ENCODE measurements around the gene ANXA1.

ANXA1 gene

DNA sequence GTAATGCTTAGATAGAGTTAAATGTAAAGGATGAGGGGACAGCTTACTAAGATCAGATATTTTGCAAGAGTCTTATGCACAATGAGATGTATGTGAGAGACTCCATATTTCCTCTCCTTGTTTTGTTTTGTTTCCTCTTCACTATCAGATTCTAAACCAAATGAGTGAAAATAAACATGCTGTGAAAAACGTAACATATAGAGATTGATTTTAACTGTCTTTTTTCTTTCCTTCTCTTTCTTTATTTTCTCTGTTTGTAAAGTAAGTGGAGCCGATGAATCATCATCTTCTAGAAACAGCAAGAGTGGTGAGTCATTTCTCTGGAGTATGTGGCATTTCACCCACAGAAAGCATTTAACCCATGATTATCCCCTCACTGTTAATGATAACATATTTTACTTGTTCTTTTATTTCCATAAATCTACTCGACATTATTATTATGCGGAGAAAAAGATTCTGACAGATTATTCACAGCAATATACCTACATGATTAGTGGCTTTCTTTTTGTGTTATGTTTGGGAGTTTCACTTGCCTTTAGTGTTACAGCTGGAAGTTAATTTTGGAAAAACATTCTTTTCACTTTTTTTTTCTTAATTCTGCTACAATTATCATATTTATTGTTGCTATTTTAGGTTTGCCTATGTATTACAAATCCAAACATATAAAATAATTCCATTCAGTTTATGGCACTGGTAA, 2.1 kb upstream of the ANXA1 start:
- H3K27ac Mint-ChIP-seq: peak overlapping the region; percentile 87
- peaks cover 41% of the 10 kb centered on the region for H3K4me1 Mint-ChIP-seq (ENCODE audit: low read depth)

DNA sequence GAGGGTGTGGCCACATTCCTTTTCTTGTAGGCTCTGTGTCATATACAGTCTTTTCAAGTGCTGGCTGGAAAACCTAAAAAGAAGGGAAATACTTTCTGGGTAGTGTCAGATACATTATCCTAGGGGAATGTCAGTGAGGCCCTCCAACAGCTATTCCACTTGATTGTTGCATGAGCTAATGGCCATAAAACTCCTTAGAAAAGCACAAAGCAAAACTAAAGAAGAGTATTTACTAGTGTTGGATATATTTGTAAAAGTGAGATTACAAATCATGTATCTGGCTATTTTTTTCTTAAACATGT, 829 bp downstream of the ANXA1 start:
- H3K27me3 Mint-ChIP-seq: no peaks in the 10 kb centered on the region
- H3K4me3 Mint-ChIP-seq: peak overlapping the region; percentile 77
- H3K4me1 Mint-ChIP-seq (ENCODE audit: low read depth): peaks cover 47% of the 10 kb centered on the region
- H3K36me3 Mint-ChIP-seq (ENCODE audit: low read depth): peaks cover 30% of the 10 kb centered on the region
- intact Hi-C loops (cut with micrococcal nuclease): loop anchor here (5.0 to 10.0 kb wide), 2 partner anchors 848 to 1935 kb away; partner anchors contain the start of genes NMRK1 and OSTF1
- no peaks in the 10 kb centered on the region for H3K9me3 Mint-ChIP-seq
- peak overlapping the region; percentile 82 for H3K27ac Mint-ChIP-seq

More for the DNA sequence above, 2.1 kb upstream of the ANXA1 start:
- peaks cover 10% of the 10 kb centered on the region for H3K36me3 Mint-ChIP-seq (ENCODE audit: low read depth)
- intact Hi-C loops (cut with micrococcal nuclease): loop anchor here (5.0 to 10.0 kb wide), 2 partner anchors 845 to 1938 kb away; partner anchors contain the start of genes NMRK1 and OSTF1
- H3K4me3 Mint-ChIP-seq: peak overlapping the region; percentile 31
- no peaks in the 10 kb centered on the region for H3K9me3 Mint-ChIP-seq
- no peaks in the 10 kb centered on the region for H3K27me3 Mint-ChIP-seq

DNA sequence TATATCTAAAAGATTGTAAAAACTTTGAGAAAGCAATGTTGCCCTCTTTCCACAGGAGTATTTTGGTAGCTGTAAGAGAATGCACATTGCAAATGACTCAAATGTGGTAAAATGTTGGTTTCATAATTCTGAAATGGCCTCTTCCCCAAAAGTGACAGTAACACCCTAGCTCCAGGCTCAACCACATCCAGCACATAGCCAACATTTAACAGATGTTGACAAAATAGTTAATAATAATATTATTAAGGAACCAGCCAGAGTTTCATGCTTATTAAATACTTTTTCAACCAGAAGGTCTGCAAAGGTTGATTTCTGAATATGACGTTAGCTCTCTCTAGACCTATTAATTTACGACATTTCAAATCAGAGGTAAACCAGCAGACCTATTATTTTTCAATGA, 1.3 kb downstream of the ANXA1 start:
- Mint-ChIP-seq H3K36me3 (ENCODE audit: low read depth) (peaks cover 33% of the 10 kb centered on the region), H3K9me3 (no peaks in the 10 kb centered on the region), H3K27ac (peak overlapping the region; percentile 82), H3K4me1 (ENCODE audit: low read depth) (peaks cover 48% of the 10 kb centered on the region), H3K4me3 (peak overlapping the region; percentile 77), H3K27me3 (no peaks in the 10 kb centered on the region)
- intact Hi-C loops (cut with micrococcal nuclease): loop anchor here (5.0 to 10.0 kb wide), 2 partner anchors 848 to 1934 kb away; partner anchors contain the start of genes NMRK1 and OSTF1

DNA sequence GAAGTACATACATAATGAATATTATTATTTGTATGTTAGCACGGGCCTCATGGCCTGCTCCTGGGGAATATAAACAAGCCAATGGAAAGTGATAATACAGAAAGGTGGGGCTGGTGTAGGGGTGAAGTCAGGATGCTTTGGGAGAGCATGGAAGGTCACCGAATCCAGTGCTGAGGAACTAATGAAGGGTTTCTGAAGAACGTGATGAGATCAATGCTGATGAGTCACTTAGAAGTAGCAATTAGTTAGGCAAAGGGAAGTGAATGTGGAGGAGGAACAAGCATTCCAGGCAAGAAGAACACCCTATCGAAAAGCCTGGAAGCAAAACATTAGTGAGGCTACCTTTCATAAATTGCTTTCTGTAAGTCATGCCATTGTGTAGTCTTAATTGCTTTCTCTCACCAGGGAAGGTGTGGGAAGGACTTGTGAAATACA, 2.1 kb downstream of the ANXA1 start:
- H3K36me3 Mint-ChIP-seq (ENCODE audit: low read depth): peaks cover 42% of the 10 kb centered on the region
- peaks cover 49% of the 10 kb centered on the region for H3K4me1 Mint-ChIP-seq (ENCODE audit: low read depth)
- peak overlapping the region; percentile 93 for H3K4me3 Mint-ChIP-seq

DNA sequence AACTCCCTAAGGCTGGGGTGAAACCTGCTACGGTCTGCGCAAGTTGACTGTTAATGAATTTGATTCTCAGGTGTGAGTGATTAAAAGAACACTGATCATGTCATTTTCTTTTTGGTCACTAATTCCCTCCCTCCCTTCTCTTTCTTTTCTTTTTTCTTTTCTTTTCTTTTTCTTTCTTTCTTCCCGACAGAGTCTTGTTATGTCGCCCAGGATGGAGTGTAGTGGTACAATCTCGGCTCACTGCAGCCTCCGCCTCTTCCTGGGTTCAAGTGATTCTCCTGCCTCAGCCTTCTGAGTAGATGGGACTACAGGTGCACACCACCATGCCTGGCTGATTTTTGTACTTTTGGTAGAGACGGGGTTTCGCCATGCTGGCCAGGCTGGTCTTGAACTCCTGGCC, 2.6 kb downstream of the ANXA1 start:
- H3K4me3 Mint-ChIP-seq: peak overlapping the region; percentile 93
- H3K27ac Mint-ChIP-seq: peak overlapping the region; percentile 82
- H3K36me3 Mint-ChIP-seq (ENCODE audit: low read depth): peaks cover 46% of the 10 kb centered on the region
- no peaks in the 10 kb centered on the region for H3K9me3 Mint-ChIP-seq
- no peaks in the 10 kb centered on the region for H3K27me3 Mint-ChIP-seq
- intact Hi-C loops (cut with micrococcal nuclease): loop anchor here (5.0 to 10.0 kb wide), 2 partner anchors 849 to 1933 kb away; partner anchors contain the start of genes NMRK1 and OSTF1
- H3K4me1 Mint-ChIP-seq (ENCODE audit: low read depth): peaks cover 45% of the 10 kb centered on the region

More for the DNA sequence above, 2.1 kb downstream of the ANXA1 start:
- Mint-ChIP-seq H3K27ac (peak overlapping the region; percentile 82), H3K9me3 (no peaks in the 10 kb centered on the region), H3K27me3 (no peaks in the 10 kb centered on the region)
- intact Hi-C loops (cut with micrococcal nuclease): loop anchor here (5.0 to 10.0 kb wide), 2 partner anchors 849 to 1933 kb away; partner anchors contain the start of genes NMRK1 and OSTF1

DNA sequence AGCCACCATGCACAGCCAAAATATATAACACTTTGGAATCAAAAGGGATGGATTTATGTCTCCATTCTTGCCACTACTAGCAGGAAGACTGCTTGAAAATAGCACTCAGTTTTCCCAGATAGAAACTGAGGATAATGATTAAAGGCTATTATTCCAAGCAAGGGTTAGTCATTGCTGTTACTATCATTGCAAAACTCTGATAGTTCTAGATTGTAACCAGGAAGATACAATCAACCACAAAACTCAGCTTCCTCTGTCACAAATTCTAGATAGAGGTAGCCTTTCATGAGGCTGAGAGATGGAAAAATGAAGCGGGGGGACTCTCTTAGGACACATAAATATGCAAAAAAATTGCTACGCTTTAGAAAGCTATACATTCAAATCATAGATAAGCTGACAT, 3.1 kb downstream of the ANXA1 start:
- intact Hi-C loops (cut with micrococcal nuclease): loop anchor here (5.0 to 10.0 kb wide), 2 partner anchors 850 to 1933 kb away; partner anchors contain the start of genes NMRK1 and OSTF1
- peak overlapping the region; percentile 93 for H3K4me3 Mint-ChIP-seq
- no peaks in the 10 kb centered on the region for H3K27me3 Mint-ChIP-seq
- peak overlapping the region; percentile 82 for H3K27ac Mint-ChIP-seq
- peaks cover 40% of the 10 kb centered on the region for H3K4me1 Mint-ChIP-seq (ENCODE audit: low read depth)
- no peaks in the 10 kb centered on the region for H3K9me3 Mint-ChIP-seq
- H3K36me3 Mint-ChIP-seq (ENCODE audit: low read depth): peaks cover 50% of the 10 kb centered on the region

DNA sequence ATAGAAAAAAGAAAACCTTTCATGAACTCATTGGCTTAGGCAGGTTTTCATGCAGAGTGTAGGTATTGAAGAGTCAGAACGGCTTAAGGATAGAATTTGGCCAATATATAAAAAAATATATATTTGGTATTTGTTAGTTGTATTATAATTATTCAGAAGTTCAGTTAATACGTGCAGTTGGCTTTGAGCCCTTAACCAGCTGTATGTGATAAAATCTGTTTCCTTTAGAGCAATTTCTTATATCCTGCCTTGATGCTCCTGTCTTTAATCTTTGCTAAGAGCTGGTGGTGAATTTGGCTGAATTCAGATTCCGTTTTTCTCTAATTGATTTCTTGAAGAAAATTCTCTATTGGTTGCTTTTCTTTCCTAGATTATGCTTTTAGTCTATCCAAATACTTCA, 3.7 kb downstream of the ANXA1 start:
- peaks cover 56% of the 10 kb centered on the region for H3K36me3 Mint-ChIP-seq (ENCODE audit: low read depth)
- H3K4me1 Mint-ChIP-seq (ENCODE audit: low read depth): peaks cover 40% of the 10 kb centered on the region
- intact Hi-C loops (cut with micrococcal nuclease): loop anchor here (10.0 kb wide), 1 partner anchor 851 kb away; no protein-coding TSS in a partner anchor
- H3K9me3 Mint-ChIP-seq: no peaks in the 10 kb centered on the region
- peak overlapping the region; percentile 37 for H3K4me3 Mint-ChIP-seq
- no peak overlapping the region for H3K27ac Mint-ChIP-seq
- H3K27me3 Mint-ChIP-seq: no peaks in the 10 kb centered on the region

DNA sequence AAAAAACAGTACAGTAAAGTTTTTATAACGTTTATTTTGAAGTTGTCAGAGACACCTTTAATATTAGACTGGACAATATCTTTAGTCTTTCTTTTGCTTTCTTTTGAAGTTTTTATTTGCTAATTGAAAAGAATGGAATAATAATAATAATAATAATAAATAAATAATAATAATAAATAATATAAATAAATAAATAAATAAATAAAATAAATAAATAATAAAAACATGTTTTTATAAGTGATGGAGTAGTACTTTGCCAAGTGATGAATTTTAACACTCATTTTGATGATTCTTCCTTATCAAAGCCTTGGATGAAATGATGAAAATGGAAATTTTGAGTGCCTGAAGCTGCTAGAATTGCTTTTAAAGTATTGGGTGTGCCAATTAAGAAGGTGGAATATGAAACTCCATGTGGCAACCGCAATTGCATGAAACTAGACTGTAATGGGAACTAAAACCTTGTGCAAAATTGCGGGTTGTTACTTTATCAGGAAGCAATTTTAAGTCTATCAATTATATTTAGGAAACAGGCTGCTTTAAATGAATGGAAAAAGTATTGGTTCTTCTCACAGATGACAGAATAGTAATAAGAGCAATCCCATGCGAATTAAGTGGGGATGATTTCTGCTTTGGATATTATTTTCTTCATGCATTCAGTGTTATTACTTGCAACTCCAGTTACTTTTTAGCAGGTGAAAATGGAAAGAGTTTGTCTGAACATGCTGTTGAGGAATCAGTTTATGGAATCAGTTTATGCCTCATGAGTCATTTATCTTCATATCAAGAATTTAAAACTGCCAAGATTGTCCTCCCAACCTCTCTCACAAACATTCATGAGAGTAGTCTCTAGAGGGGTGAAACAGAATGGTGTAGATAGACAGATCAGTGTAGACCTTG, 4.6 kb downstream of the ANXA1 start:
- Mint-ChIP-seq H3K4me1 (ENCODE audit: low read depth) (peaks cover 40% of the 10 kb centered on the region), H3K4me3 (peak overlapping the region; percentile 40), H3K9me3 (no peaks in the 10 kb centered on the region), H3K27ac (no peak overlapping the region), H3K27me3 (no peaks in the 10 kb centered on the region), H3K36me3 (ENCODE audit: low read depth) (peaks cover 65% of the 10 kb centered on the region)
- intact Hi-C loops (cut with micrococcal nuclease): loop anchor here (10.0 kb wide), 1 partner anchor 851 kb away; no protein-coding TSS in a partner anchor

DNA sequence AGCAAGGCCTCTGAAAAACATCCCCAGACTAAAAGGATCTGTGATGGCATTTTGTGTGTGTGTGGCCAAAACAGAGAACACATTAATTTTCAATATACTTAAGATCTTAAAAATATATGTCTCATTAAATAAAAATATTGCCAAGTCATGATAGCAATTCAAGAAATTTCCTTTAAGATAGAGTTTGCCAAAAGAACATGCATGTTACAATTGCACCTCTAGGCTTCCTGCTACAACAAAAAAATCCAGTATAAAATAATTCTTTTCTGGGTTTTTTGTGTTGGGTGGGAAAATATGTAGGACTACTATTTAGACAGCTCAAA, 5.2 kb downstream of the ANXA1 start:
- no peaks in the 10 kb centered on the region for H3K9me3 Mint-ChIP-seq
- peak overlapping the region; percentile 40 for H3K4me3 Mint-ChIP-seq
- peaks cover 71% of the 10 kb centered on the region for H3K36me3 Mint-ChIP-seq (ENCODE audit: low read depth)
- H3K4me1 Mint-ChIP-seq (ENCODE audit: low read depth): peaks cover 40% of the 10 kb centered on the region
- H3K27ac Mint-ChIP-seq: no peak overlapping the region
- intact Hi-C loops (cut with micrococcal nuclease): loop anchor here (10.0 kb wide), 1 partner anchor 852 kb away; no protein-coding TSS in a partner anchor
- no peaks in the 10 kb centered on the region for H3K27me3 Mint-ChIP-seq

DNA sequence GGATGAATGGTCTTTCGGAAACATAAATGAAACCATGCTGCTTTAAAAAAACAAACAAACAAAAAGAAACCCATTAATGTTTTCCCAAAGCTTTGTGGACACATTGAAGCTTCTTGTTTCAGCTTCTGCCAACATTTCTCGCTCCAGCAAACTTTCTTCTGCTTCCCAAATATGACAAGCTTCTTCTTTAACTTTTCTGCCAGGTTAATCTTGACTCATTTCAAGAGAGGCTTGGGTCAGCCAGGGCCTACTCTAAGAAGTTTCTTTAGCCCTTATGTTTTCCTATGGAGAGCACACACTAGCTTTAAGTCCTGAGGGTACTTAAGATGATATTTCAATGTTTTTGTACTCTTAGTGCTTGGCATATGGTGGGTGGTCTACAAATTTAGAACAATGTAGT, 6.1 kb downstream of the ANXA1 start:
- Mint-ChIP-seq H3K4me3 (no peak overlapping the region), H3K9me3 (no peaks in the 10 kb centered on the region), H3K36me3 (ENCODE audit: low read depth) (peaks cover 79% of the 10 kb centered on the region), H3K4me1 (ENCODE audit: low read depth) (peaks cover 42% of the 10 kb centered on the region), H3K27ac (peak overlapping the region; percentile 20), H3K27me3 (no peaks in the 10 kb centered on the region)
- intact Hi-C loops (cut with micrococcal nuclease): loop anchor here (10.0 kb wide), 1 partner anchor 853 kb away; no protein-coding TSS in a partner anchor

DNA sequence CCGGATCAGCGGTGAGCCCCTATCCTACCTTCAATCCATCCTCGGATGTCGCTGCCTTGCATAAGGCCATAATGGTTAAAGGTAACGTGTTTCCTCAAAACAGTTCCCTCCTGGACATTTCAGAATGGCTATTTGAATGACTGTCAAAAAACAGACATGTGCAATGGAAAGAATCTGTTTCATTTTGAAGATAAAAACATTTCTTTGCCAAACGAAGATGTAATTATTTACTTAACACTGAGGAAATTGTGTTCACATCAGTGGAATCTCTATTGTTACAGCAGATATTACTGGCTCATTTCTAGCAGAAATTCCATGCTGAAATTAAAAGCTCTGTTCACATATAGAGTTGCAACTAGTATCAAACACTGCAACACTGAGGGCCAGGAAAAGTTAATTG, 7.1 kb downstream of the ANXA1 start:
- peaks cover 43% of the 10 kb centered on the region for H3K4me1 Mint-ChIP-seq (ENCODE audit: low read depth)
- no peaks in the 10 kb centered on the region for H3K27me3 Mint-ChIP-seq
- intact Hi-C loops (cut with micrococcal nuclease): loop anchor here (1.0 to 10.0 kb wide), 2 partner anchors 10 to 854 kb away; no protein-coding TSS in a partner anchor
- no peaks in the 10 kb centered on the region for H3K9me3 Mint-ChIP-seq
- H3K4me3 Mint-ChIP-seq: no peak overlapping the region
- no peak overlapping the region for H3K27ac Mint-ChIP-seq
- H3K36me3 Mint-ChIP-seq (ENCODE audit: low read depth): peaks cover 86% of the 10 kb centered on the region

DNA sequence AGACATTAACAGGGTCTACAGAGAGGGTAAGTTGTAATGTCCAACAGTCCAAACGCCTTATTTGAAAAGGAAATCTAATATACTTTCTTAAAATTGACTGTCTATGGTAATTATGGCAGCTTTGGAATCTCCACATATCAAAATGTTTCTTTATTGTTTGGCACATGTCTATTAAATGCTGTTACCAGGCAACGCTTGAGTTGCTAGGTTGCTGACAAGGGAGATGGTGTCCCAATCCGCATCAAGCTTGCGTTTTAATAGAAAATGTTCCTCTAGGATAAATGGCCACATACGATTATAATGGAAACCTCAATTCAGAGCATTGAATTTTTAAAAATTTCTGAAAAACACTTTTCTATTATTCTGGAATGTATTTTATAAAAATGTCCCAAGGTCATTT, 9.2 kb downstream of the ANXA1 start:
- H3K27me3 Mint-ChIP-seq: no peaks in the 10 kb centered on the region
- H3K4me3 Mint-ChIP-seq: no peak overlapping the region
- H3K9me3 Mint-ChIP-seq: no peaks in the 10 kb centered on the region
- intact Hi-C loops (cut with micrococcal nuclease): loop anchor here (5.0 kb wide), 1 partner anchor 34 kb away; no protein-coding TSS in a partner anchor
- H3K27ac Mint-ChIP-seq: no peak overlapping the region
- H3K36me3 Mint-ChIP-seq (ENCODE audit: low read depth): peaks cover 88% of the 10 kb centered on the region
- peaks cover 24% of the 10 kb centered on the region for H3K4me1 Mint-ChIP-seq (ENCODE audit: low read depth)

DNA sequence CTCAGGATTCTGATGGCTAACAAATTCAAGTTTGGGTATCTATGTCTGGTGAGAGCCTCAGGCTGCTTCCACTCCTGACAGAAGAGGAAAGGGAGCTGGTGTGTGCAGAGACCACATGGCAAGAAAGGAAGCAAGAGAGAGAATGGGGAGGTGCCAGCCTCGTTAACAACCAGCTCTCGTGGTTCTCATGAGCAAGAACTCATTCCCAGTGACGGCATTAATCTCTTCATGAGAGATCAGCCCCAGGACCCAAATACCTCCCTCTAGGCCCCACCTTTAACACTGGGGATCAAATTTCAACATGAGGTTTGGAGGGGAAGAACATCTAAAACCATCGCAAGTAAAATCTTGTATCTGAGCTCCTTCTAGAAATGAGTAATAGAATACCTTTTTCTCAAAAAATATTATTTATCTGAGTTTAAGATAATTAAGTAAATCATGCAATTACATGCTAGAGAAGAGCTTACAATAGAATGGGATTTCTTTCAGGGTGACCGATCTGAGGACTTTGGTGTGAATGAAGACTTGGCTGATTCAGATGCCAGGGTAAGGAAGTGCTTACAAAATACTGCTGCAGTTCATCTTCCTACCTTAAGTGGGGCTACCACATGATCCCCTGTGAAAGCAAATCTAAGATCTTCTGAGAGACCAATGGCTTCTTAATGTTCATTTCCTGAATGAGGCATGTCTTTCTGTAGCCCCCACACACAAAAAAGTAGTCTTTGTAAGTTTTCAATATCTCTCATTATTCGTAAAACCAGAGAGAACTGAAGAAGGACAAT, 11.5 kb downstream of the ANXA1 start:
- no peaks in the 10 kb centered on the region for H3K9me3 Mint-ChIP-seq
- H3K36me3 Mint-ChIP-seq (ENCODE audit: low read depth): peaks cover 97% of the 10 kb centered on the region
- H3K27ac Mint-ChIP-seq: no peak overlapping the region
- no peaks in the 10 kb centered on the region for H3K27me3 Mint-ChIP-seq
- no peak overlapping the region for H3K4me3 Mint-ChIP-seq
- peaks cover 12% of the 10 kb centered on the region for H3K4me1 Mint-ChIP-seq (ENCODE audit: low read depth)
- intact Hi-C loops (cut with micrococcal nuclease): loop anchor here (5.0 kb wide), 1 partner anchor 36 kb away; no protein-coding TSS in a partner anchor

Measured in dendritic cell treated with granulocyte-macrophage colony-stimulating factor and Interleukin-4, amounts not matched to agents 40 ng/mL and 50 ng/mL, for 4 days (primary cell).